Right renal cortex interstitium (tissue), 3 donors: ENCODE data around the gene CBY2. TPM values are rescaled to one million over a fixed set of nuclear protein-coding genes. Genes with fewer than 3 reads are reported as not detected.
"Not testable (repeated sequence)": the region's sequence is repeated elsewhere in the genome, so short reads cannot be mapped to it uniquely, and the experiment has no call there.

ENCODE experiments used
- DNase-seq, 3 donors: peaks; one replicate each; pipeline ENCODE4 v3.0.0-alpha.2; 2013; ENCODE audit warnings: low read depth in 3 of 3, low spot score in 2 of 3
- polyA plus RNA-seq, 3 donors: library from polyadenylated mRNA; unstranded; fragments of 120-200 nt; gene quantifications; one replicate each; pipeline ENCODE4 v1.2.1, GENCODE V29; 2013; ENCODE audit not compliant: insufficient read length in 3 of 3

CBY2 gene, protein sequence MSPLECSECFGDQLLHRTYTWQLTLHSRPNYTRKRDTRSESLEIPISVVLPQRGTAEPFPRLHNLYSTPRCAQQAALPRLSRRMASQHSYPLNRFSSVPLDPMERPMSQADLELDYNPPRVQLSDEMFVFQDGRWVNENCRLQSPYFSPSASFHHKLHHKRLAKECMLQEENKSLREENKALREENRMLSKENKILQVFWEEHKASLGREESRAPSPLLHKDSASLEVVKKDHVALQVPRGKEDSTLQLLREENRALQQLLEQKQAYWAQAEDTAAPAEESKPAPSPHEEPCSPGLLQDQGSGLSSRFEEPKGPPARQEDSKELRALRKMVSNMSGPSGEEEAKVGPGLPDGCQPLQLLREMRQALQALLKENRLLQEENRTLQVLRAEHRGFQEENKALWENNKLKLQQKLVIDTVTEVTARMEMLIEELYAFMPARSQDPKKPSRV
- under 1 TPM; 0.44 to 0.91 (median 0.57) TPM for polyA plus RNA-seq

- DNase-seq: no peak
Measured at GRCh38 chr13:45702088-45702487, at the start of gene CBY2. Gene CBY2 (plus strand): TSS chr13:45702320. CDS start chr13:45702391, 71 bp downstream.

DNA sequence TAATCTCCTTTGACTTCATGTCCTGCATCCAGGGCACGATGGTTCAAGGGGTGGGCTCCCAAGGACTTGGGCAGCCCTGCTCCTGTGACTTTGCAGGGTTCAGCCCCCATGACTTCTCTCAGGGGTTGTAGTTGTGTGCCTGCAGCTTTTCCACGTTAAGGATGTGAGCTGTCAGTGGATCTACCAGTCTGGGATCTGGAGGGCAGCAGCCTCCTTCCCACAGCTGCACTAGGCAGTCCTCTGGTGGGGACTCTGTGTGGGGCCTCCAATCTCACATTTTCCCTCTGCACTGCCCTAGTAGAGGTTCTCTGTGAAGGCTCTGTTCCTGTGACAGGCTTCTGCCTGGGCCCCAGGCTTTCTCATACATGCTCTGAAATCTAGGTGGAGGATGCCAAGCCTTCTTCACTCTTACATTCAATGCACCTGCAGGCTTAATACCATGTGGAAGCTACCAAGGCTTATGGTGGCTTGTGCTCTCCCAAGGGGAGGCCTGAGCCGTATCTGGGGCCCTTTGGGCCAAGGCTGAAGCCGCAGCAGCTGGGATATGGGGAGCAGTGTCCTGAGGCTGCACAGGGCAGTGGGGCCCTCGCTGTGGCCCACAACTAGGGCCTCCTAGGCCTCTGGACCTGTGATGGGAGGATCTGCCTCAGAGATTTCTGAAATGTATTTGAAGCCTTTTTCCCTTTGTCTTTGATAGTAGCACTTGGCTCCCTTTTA, 47.3 kb upstream of the CBY2 start:
- DNase-seq: no peak

GRCh38 chr13:45658586-45659235, 43.4 kb upstream of the CBY2 start:
- DNase-seq: no peak

DNA sequence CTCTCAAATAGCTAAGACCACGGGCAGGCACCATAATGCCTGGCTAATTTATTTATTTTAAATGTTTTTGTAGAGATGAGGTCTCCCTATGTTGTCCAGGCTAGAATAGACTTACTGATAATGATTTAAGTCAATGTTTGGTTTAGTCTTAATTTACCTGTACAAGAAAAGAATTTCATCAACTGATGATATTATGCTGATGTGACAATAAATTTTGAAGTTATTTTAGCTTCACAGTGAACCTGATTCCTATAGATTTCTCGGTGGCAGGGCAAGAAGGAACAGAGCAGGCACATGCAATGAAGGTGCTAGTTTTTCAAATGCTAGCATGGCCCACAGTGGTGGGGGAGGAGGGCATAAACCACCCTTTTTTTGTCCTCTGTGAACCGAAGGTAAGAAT, 42.6 kb upstream of the CBY2 start:
- no peak for DNase-seq

DNA sequence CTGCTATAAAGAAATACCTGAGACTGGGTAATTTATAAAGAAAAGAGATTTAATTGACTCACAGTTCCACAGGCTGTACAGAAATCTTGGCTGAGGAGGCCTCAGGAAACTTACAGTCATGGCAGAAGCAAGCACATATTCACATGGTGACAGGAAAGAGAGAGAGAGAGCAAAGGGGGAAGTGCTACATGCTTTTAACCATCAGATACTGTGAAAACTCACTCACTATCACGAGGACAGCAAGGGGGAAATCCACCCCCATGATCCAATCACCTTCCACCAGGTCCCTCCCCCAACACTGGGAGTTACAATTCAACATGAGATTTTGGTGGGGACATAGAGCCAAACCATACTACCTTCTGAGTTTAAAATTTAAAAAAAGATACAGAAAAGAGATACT, 41.7 kb upstream of the CBY2 start:
- DNase-seq: not testable (repeated sequence)

GRCh38 chr13:45662162-45662561, 40.0 kb upstream of the CBY2 start:
- DNase-seq: no peak

DNA sequence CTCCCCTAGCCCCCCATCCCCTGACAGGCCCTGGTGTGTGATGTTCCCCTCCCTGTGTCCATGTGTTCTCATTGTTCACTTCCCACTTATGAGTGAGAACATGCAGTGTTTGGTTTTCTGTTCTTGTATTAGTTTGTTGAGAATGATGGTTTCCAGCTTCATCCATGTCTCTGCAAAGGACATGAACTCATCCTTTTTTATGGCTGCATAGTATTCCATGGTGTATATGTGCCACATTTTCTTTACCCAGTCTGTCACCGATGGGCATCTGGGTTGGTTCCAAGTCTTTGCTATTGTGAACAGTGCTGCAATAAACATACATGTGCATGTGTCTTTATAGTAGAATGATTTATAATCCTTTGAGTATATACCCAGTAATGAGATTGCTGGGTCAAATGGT, 39.2 kb upstream of the CBY2 start:
- DNase-seq: not testable (repeated sequence)

GRCh38 chr13:45669626-45670025, 32.5 kb upstream of the CBY2 start:
- DNase-seq: not testable (repeated sequence)

GRCh38 chr13:45670189-45670885, 31.8 kb upstream of the CBY2 start:
- DNase-seq: no peak

- no peak for DNase-seq
Measured at GRCh38 chr13:45674908-45675307, 27.2 kb upstream of the CBY2 start.

GRCh38 chr13:45678282-45678681, 23.8 kb upstream of the CBY2 start:
- no peak for DNase-seq

DNA sequence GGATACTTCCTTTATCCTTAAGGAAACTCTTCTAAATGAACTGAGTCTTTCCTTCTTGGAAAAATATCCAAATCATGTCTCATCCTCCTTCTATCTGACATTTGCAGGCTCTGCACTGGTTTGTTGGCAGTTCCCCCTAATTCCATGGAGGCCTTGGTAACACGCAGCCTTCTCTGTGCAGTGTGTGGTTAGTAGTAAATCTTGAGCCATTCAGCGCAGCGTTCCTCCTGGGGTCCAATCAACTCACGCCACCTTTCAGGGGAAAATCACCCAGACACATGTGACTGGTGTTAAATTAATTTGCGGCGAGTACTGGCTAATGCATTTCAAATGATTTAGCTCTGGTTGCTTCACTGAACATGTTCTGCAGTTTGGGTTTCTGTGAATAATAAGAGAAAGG, 21.0 kb upstream of the CBY2 start:
- peak in 1 of 3 donors; percentile 36 for DNase-seq

DNA sequence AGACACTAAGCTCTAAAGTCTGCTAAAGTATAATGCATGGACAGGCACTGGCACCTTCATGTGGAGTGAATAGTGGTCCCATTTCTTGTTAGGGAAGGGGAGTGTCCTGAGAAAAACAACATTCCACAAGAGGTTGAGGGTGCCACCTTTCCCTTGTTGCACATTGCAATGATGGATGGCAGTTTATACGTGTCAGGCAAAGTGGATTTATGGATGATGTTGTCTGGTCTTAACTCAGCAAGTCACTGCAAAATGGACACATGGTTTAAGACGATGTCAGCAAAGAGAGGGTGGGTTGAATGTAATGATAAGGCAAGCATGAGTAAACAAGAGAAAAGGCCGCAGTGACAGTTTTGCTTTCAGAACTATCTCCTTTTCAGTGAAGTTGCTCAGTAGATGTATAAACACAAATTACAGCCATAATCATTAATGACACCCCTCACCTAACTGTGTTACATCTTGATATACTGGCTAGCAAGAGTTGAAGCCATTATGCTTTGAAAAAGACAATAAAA, 19.6 kb upstream of the CBY2 start:
- DNase-seq: no peak

DNA sequence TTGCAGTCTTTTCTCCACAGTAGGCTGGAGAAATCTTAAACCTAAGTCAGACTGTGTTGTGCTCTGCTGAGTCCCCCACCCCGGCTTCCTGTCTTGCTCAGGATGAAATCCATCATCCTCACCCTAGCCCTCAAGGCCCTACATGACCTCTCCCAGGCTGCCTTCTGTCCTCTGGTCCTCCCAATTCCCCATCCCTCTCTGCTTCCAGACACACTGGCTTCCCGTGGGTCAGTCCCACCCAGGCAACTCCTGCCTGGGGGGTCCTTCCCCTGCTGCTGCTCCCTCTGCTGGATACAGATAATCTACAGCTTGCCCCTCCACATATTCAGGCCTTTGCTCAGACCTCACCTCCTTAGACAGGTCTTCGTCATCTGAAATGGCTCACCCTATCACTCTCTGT, 18.4 kb upstream of the CBY2 start:
- DNase-seq: no peak

GRCh38 chr13:45688577-45688976, 13.5 kb upstream of the CBY2 start:
- no peak for DNase-seq

GRCh38 chr13:45690636-45691035, 11.5 kb upstream of the CBY2 start:
- no peak for DNase-seq

DNA sequence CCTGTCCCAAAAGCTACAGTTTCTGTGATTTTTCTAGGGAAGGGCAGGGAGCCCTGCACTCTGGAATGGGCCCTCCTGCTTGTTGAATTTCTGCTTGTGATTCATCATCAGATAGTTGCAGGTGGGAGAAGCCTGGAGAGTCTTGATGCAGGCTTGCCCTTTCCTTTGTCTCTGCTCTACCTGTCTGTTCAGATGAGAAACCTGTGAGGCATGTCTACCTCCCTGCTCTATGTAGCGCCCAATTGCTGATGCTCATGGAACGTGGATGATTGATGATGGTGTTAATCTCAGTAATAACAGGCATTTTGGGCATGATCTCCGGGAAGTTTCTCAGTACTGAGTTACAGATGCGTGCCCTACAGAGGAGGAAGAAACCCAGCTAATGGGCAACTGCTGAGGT, 10.9 kb upstream of the CBY2 start:
- DNase-seq: no peak

- DNase-seq: no peak
Measured at GRCh38 chr13:45691667-45692066, 10.5 kb upstream of the CBY2 start.

DNA sequence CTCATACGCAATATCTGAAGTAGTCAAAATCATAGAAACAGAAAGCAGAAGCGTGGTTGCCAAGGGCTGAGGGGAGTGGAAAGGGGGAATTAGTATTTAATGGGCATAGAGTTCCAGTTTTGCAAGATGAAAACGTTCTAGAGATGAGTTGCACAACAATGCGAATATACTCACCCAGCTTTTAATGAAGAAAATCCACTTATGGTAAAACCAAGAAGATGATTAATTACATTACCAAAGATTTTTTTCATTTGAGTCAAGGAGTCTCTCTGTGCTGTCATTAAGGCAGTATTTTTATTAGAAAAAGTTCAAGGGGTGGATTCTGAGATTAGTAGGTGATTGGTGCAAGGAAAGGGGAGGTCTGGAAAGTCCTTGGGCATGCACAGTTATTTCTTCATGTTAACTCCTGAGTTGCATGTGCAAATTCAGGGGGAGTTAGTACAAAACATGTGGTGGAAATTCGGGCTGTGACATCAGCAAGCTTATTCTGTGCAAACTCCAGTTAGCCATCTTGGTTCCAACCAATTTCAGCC, 6.9 kb upstream of the CBY2 start:
- no peak for DNase-seq

DNA sequence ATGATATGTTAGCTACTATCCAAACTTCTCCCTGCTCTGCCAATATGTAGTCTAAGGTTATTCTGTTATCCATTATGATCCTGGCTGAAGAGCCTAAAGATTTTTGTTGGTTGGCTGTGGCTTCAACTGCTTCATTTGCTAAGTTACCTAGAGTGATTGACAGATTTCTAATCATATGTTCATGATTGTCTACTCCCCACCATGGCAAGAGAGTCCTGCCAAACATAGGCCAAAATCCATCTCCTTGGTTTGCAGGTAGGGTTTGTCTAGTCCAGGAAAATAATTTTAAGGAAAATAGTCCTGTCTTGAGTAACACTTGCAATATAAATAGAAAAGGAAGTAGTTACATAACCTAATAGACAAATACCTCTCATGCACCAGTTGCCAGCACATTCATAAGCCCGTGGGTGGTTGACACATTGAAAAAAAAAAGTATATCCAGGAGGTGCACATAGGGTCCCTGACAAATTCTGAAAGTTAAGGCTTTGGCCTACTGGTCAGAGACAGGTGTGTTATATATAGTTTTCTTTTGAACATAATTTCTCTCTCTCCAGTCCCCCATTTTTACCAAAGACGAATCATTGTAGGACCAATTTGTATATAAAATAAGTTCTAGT, 5.4 kb upstream of the CBY2 start:
- no peak for DNase-seq
